NCI-H1092 (cell line): ENCODE data around the gene MYL2.

Experiments
- DNase-seq: peaks from one replicate; lab custom pipeline; 2025; lab: John Stamatoyannopoulos, UW

The MYL2 gene

GRCh38 chr12:110929818-110930217, 9.4 kb upstream of the MYL2 start:
- no peak for DNase-seq

GRCh38 chr12:110928700-110929099, 8.3 kb upstream of the MYL2 start:
- DNase-seq: no peak

- no peak for DNase-seq
Measured at GRCh38 chr12:110927546-110927945, 7.2 kb upstream of the MYL2 start.

- no peak for DNase-seq
Measured at GRCh38 chr12:110923692-110924334, 3.4 kb upstream of the MYL2 start.

- no peak for DNase-seq
Measured at GRCh38 chr12:110923192-110923591, 2.8 kb upstream of the MYL2 start.

GRCh38 chr12:110922652-110923051, 2.3 kb upstream of the MYL2 start:
- DNase-seq: no peak

GRCh38 chr12:110921262-110921661, 883 bp upstream of the MYL2 start:
- DNase-seq: no peak

GRCh38 chr12:110919720-110920119, 659 bp downstream of the MYL2 start:
- DNase-seq: no peak

GRCh38 chr12:110917961-110918360, 2.4 kb downstream of the MYL2 start:
- DNase-seq: no peak

GRCh38 chr12:110917467-110917866, 2.9 kb downstream of the MYL2 start:
- DNase-seq: no peak

GRCh38 chr12:110916295-110916875, 4.0 kb downstream of the MYL2 start:
- DNase-seq: no peak

GRCh38 chr12:110913119-110914056, 7.0 kb downstream of the MYL2 start:
- DNase-seq: no peak

GRCh38 chr12:110912263-110912662, 8.1 kb downstream of the MYL2 start:
- no peak for DNase-seq

- DNase-seq: no peak
Measured at GRCh38 chr12:110908377-110909152, 11.8 kb downstream of the MYL2 start.

GRCh38 chr12:110907583-110907982, 12.8 kb downstream of the MYL2 start:
- no peak for DNase-seq

GRCh38 chr12:110906985-110907384, 13.4 kb downstream of the MYL2 start:
- DNase-seq: no peak

GRCh38 chr12:110906516-110906915, 13.9 kb downstream of the MYL2 start:
- no peak for DNase-seq

GRCh38 chr12:110906083-110906482, 14.3 kb downstream of the MYL2 start:
- DNase-seq: no peak

GRCh38 chr12:110903511-110903910, 16.9 kb downstream of the MYL2 start:
- no peak for DNase-seq

- no peak for DNase-seq
Measured at GRCh38 chr12:110901401-110901800, 19.0 kb downstream of the MYL2 start.

GRCh38 chr12:110896559-110896958, 23.8 kb downstream of the MYL2 start:
- DNase-seq: no peak

- no peak for DNase-seq
Measured at GRCh38 chr12:110893956-110894355, 26.4 kb downstream of the MYL2 start.
